Transverse colon (tissue), 4 donors: ENCODE measurements around the gene AGAP1.

Experiments
- CTCF ChIP-seq, 5 experiments: fragments of 200-600 bp in 3 of 5; fragments of 450-650 bp in 2 of 5; sonication (generic) in 3 of 5; IDR thresholded peaks; 1 replicate in 2 of 5; 2 replicates in 3 of 5; pipeline ENCODE4 v1.5.1; 2016 to 2017; ENCODE audit warnings: antibody characterized with exemption in 5 of 5, inconsistent platforms in 3 of 5, mild to moderate bottlenecking in 2 of 5, moderate library complexity in 1 of 5
- POLR2A ChIP-seq: fragments of 450-650 bp; IDR thresholded peaks from one replicate; pipeline ENCODE4 v1.6.1; 2016; ENCODE audit warnings: antibody characterized with exemption, mild to moderate bottlenecking, moderate library complexity
- POLR2AphosphoS5 ChIP-seq, 3 donors: sonication (generic); formaldehyde crosslinking; IDR thresholded peaks; one replicate each; pipeline ENCODE4 v1.6.1; 2016; ENCODE audit warnings: antibody characterized with exemption in 3 of 3

- TF ChIP-seq POLR2A (no peak), CTCF (IDR thresholded peaks at IDR 0.05) (peak; percentile 64 to 83 (median 75)), POLR2AphosphoS5 (IDR thresholded peaks at IDR 0.05) (no peak)
These were observed 684.4 kb downstream of the AGAP1 start for GRCh38 chr2:236177967-236178889.
